Uterus (tissue), 4 donors: ENCODE results near the gene LIG1. TPM values are rescaled to one million over a fixed set of nuclear protein-coding genes. Genes with fewer than 3 reads are reported as not detected.

Experiments used
- DNase-seq, 2 donors: peaks; one replicate each; pipeline ENCODE4 v3.0.0-alpha.2; 2019 to 2020
- H3K27ac ChIP-seq, 2 donors: fragments of 200-600 bp; sonication (generic); 1 replicate in 1 of 2; 2 replicates in 1 of 2; pipeline ENCODE4 v1.5.1; 2016 to 2018
- H3K27me3 ChIP-seq, 2 donors: fragments of 200-600 bp; sonication (generic); one replicate each; pipeline ENCODE4 v1.5.1; 2018 to 2019; ENCODE audit warnings: control low read depth in 1 of 2
- H3K36me3 ChIP-seq, 2 donors: fragments of 200-600 bp; sonication (generic); one replicate each; pipeline ENCODE4 v1.5.1; 2019; ENCODE audit warnings: control low read depth in 1 of 2
- H3K4me1 ChIP-seq, 2 donors: fragments of 200-600 bp; sonication (generic); one replicate each; pipeline ENCODE4 v1.5.1; 2018 to 2019; ENCODE audit warnings: control low read depth in 1 of 2
- H3K4me3 ChIP-seq, 2 donors: fragments of 200-600 bp; sonication (generic); 1 replicate in 1 of 2; 2 replicates in 1 of 2; pipeline ENCODE4 v1.5.1; 2018 to 2019; ENCODE audit warnings: mild to moderate bottlenecking in 1 of 2
- H3K9me3 ChIP-seq, 2 donors: fragments of 200-600 bp; sonication (generic); one replicate each; pipeline ENCODE4 v1.5.1; 2019; ENCODE audit warnings: control low read depth in 1 of 2
- CTCF ChIP-seq, 4 experiments: fragments of 200-600 bp in 2 of 4; fragments of 450-650 bp in 2 of 4; sonication (generic) in 2 of 4; IDR thresholded peaks; one replicate each; pipeline ENCODE4 v1.5.1; 2016 to 2019; ENCODE audit warnings: antibody characterized with exemption in 4 of 4, mild to moderate bottlenecking in 2 of 4, moderate library complexity in 1 of 4
- POLR2A ChIP-seq, 2 donors: fragments of 450-650 bp; IDR thresholded peaks; one replicate each; pipeline ENCODE4 v1.6.1; 2016; ENCODE audit warnings: antibody characterized with exemption in 2 of 2, mild to moderate bottlenecking in 1 of 2, moderate library complexity in 1 of 2
- intact Hi-C: fragments of 100-400 bp; cut with DNase I; formaldehyde crosslinking; loops from one replicate; pipeline ENCODE4 v1.15.1; 2023; ENCODE audit warnings: low total_unique reads
- total RNA-seq, 4 donors: library from RNA; depleted of rRNA in 3 of 4; stranded (reverse); fragments of >200 nt in 3 of 4; gene quantifications; one replicate each; pipeline versions ENCODE4 v1.1.0 to v1.2.4, GENCODE V29; 2014 to 2023
- donor health status: DM: yes; HTN: yes; CAD: no.

The LIG1 gene
- total RNA-seq, 4 donors from 2014 or later, result 5.9 to 96.1 (median 28.1) TPM

DNA sequence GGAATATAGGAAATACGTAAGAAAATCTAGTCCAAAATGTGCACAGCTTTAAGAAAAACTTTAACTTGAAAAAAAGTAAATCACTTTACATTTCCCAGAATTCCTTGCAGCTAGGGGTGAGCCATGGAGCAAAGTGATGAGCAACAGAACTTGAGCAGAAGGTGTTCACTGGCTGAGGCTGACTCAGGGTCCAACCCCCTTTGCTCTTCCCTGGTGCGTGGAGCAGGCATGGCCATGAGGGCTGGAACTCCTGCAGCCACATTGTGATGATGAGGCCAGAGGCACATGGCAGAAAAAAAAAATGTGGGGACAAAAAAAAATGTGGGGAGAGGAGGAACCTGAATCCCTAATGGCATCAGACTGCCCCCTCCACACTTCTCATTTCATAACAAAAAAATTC lies 49.6 kb downstream of the LIG1 start:
- no peaks in the 10 kb centered on the region for H3K9me3 ChIP-seq

DNA sequence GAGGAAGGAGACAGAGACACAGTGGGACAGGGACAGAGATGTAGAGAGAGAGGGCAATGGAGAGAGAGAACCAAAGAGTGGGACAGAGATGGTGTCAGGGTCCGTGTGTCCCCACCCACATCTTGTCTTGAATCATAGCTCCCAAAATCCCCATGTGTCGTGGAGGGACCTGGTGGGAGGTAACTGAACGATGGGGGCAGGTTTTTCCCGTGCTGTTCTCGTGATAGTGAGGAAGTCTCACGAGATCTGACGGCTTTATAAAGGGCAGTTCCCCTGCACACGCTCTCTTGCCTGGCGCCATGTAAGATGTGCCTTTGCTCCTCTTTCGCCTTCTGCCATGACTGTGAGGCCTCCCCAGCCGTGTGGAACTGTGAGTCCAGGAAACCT lies 52.0 kb downstream of the LIG1 start:
- no peaks in the 10 kb centered on the region for H3K36me3 ChIP-seq
- H3K4me1 ChIP-seq, result no peaks in the 10 kb centered on the region
- H3K27ac ChIP-seq, result no peak overlapping the region
- H3K9me3 ChIP-seq, result no peaks in the 10 kb centered on the region
- no peak for TF ChIP-seq CTCF (IDR thresholded peaks at IDR 0.05)
- no peak for TF ChIP-seq POLR2A (IDR thresholded peaks at IDR 0.05)
- DNase-seq, result no peak
- no peak overlapping the region for H3K4me3 ChIP-seq
- intact Hi-C loops, result no loop called here
- H3K27me3 ChIP-seq, result no peaks in the 10 kb centered on the region

More for the DNA sequence above, 49.6 kb downstream of the LIG1 start:
- no peak for DNase-seq
- intact Hi-C loops, result no loop called here
- TF ChIP-seq POLR2A (IDR thresholded peaks at IDR 0.05) (no peak), CTCF (IDR thresholded peaks at IDR 0.05) (no peak)
- no peak overlapping the region for H3K4me3 ChIP-seq
- H3K27me3 ChIP-seq, result no peaks in the 10 kb centered on the region
- H3K4me1 ChIP-seq, result no peaks in the 10 kb centered on the region
- H3K36me3 ChIP-seq, result no peaks in the 10 kb centered on the region
- no peak overlapping the region for H3K27ac ChIP-seq

GRCh38 chr19:48117515-48118130 lies 52.5 kb downstream of the LIG1 start:
- DNase-seq, result no peak
- Histone ChIP-seq H3K4me3 (no peak overlapping the region), H3K36me3 (no peaks in the 10 kb centered on the region), H3K27ac (no peak overlapping the region), H3K27me3 (no peaks in the 10 kb centered on the region), H3K4me1 (no peaks in the 10 kb centered on the region), H3K9me3 (no peaks in the 10 kb centered on the region)
- TF ChIP-seq POLR2A (IDR thresholded peaks at IDR 0.05) (no peak), CTCF (IDR thresholded peaks at IDR 0.05) (no peak)
- intact Hi-C loops, result no loop called here

GRCh38 chr19:48113190-48113917 lies 56.8 kb downstream of the LIG1 start:
- no peaks in the 10 kb centered on the region for H3K4me1 ChIP-seq
- H3K36me3 ChIP-seq, result no peaks in the 10 kb centered on the region
- no peak overlapping the region for H3K27ac ChIP-seq
- no peaks in the 10 kb centered on the region for H3K9me3 ChIP-seq
- intact Hi-C loops, result no loop called here
- no peaks in the 10 kb centered on the region for H3K27me3 ChIP-seq
- H3K4me3 ChIP-seq, result no peak overlapping the region
- DNase-seq, result no peak
- TF ChIP-seq CTCF (IDR thresholded peaks at IDR 0.05) (no peak), POLR2A (IDR thresholded peaks at IDR 0.05) (no peak)

DNA sequence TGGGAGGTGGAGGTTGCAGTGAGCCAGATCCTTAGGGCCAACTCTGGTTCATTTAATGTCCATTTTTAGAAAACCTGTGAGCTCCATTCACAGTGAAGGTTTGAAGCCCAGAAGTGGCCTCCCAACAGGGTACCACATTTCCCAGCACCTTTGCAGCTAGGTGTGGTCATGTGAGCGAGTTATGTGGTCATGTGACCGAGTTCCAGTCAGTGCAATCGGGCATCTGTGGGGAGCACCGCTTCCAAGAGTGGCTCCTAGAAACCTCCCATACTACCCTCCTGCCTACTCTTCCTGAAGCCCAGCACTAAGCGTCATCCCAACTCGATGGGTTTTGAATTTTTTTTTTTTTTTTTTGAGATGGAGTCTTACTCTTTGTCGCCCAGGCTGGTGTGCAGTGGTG lies 58.9 kb downstream of the LIG1 start:
- Histone ChIP-seq H3K36me3 (no peaks in the 10 kb centered on the region), H3K27me3 (no peaks in the 10 kb centered on the region), H3K27ac (peak overlapping the region; percentile 93 to 97), H3K4me3 (no peak overlapping the region), H3K4me1 (no peaks in the 10 kb centered on the region), H3K9me3 (no peaks in the 10 kb centered on the region)
- intact Hi-C loops, result no loop called here
- TF ChIP-seq CTCF (IDR thresholded peaks at IDR 0.05), result no peak
- TF ChIP-seq POLR2A (IDR thresholded peaks at IDR 0.05), result no peak
- DNase-seq, result no peak
